Parathyroid adenoma (tissue), 2 donors: ENCODE results near the gene STPG4.

ENCODE experiments used
- H2AFZ ChIP-seq: fragments of 300-600 bp; sonication (generic); one replicate; pipeline ENCODE4 v1.7.0; 2017; ENCODE audit warnings: antibody characterized with exemption, mild to moderate bottlenecking
- H3K27ac ChIP-seq: fragments of 300-600 bp; sonication (generic); one replicate; pipeline ENCODE4 v1.7.0; 2017
- H3K27me3 ChIP-seq: fragments of 300-600 bp; sonication (generic); one replicate; pipeline ENCODE4 v1.7.0; 2017; ENCODE audit warnings: low read length; ENCODE audit not compliant: control insufficient read depth, insufficient read depth
- H3K36me3 ChIP-seq: fragments of 300-600 bp; sonication (generic); one replicate; pipeline ENCODE4 v1.7.0; 2017; ENCODE audit warnings: low read length; ENCODE audit not compliant: control insufficient read depth, insufficient read depth
- H3K4me1 ChIP-seq: fragments of 300-600 bp; sonication (generic); one replicate; pipeline ENCODE4 v1.7.0; 2017; ENCODE audit warnings: control low read depth
- H3K4me2 ChIP-seq: fragments of 300-600 bp; sonication (generic); one replicate; pipeline ENCODE4 v1.7.0; 2017; ENCODE audit warnings: low read length
- H3K4me3 ChIP-seq: fragments of 300-600 bp; sonication (generic); one replicate; pipeline ENCODE4 v1.7.0; 2017; ENCODE audit warnings: low read depth, low read length
- H3K79me2 ChIP-seq: fragments of 300-600 bp; sonication (generic); one replicate; pipeline ENCODE4 v1.7.0; 2017; ENCODE audit warnings: control low read depth
- H3K9ac ChIP-seq: fragments of 300-600 bp; sonication (generic); one replicate; pipeline ENCODE4 v1.7.0; 2017; ENCODE audit warnings: mild to moderate bottlenecking
- H3K9me3 ChIP-seq: fragments of 300-600 bp; sonication (generic); one replicate; pipeline ENCODE4 v1.7.0; 2017; ENCODE audit warnings: low read length; ENCODE audit not compliant: control insufficient read depth
- CTCF ChIP-seq: fragments of 300-600 bp; sonication (generic); IDR thresholded peaks from one replicate; pipeline ENCODE4 v1.7.0; 2017; ENCODE audit warnings: antibody characterized with exemption, mild to moderate bottlenecking
- donor health status: primary hyperparathyroidism.

STPG4 gene

GRCh38 chr2:47094511-47095142, 60.5 kb downstream of the STPG4 start:
- no peak overlapping the region for H3K4me3 ChIP-seq
- no peaks in the 10 kb centered on the region for H3K79me2 ChIP-seq
- no peaks in the 10 kb centered on the region for H3K36me3 ChIP-seq
- no peaks in the 10 kb centered on the region for H3K9me3 ChIP-seq
- no peak for TF ChIP-seq CTCF
- H3K9ac ChIP-seq: no peak overlapping the region
- H3K4me2 ChIP-seq: no peak overlapping the region
- H3K27ac ChIP-seq: no peak overlapping the region
- no peaks in the 10 kb centered on the region for H3K4me1 ChIP-seq
- no peak overlapping the region for H2AFZ ChIP-seq
- no peaks in the 10 kb centered on the region for H3K27me3 ChIP-seq

GRCh38 chr2:47093626-47094025, 61.5 kb downstream of the STPG4 start:
- no peaks in the 10 kb centered on the region for H3K27me3 ChIP-seq

GRCh38 chr2:47092465-47092864, 62.6 kb downstream of the STPG4 start:
- Histone ChIP-seq H3K9me3 (no peaks in the 10 kb centered on the region), H3K4me1 (no peaks in the 10 kb centered on the region), H3K36me3 (no peaks in the 10 kb centered on the region), H3K4me3 (no peak overlapping the region), H3K4me2 (no peak overlapping the region), H2AFZ (no peak overlapping the region), H3K27me3 (no peaks in the 10 kb centered on the region), H3K27ac (no peak overlapping the region), H3K9ac (no peak overlapping the region), H3K79me2 (no peaks in the 10 kb centered on the region)
- no peak for TF ChIP-seq CTCF

More at GRCh38 chr2:47093626-47094025, 61.5 kb downstream of the STPG4 start:
- H3K4me2 ChIP-seq: no peak overlapping the region
- H3K9ac ChIP-seq: no peak overlapping the region
- no peak for TF ChIP-seq CTCF
- no peak overlapping the region for H2AFZ ChIP-seq
- no peaks in the 10 kb centered on the region for H3K79me2 ChIP-seq
- H3K36me3 ChIP-seq: no peaks in the 10 kb centered on the region
- H3K4me1 ChIP-seq: no peaks in the 10 kb centered on the region
- no peak overlapping the region for H3K27ac ChIP-seq
- H3K9me3 ChIP-seq: no peaks in the 10 kb centered on the region
- no peak overlapping the region for H3K4me3 ChIP-seq

GRCh38 chr2:47091118-47091517, 64.0 kb downstream of the STPG4 start:
- H3K27ac ChIP-seq: no peak overlapping the region
- TF ChIP-seq CTCF: no peak

GRCh38 chr2:47089083-47089464, 66.0 kb downstream of the STPG4 start:
- Histone ChIP-seq H3K9ac (no peak overlapping the region), H3K79me2 (no peaks in the 10 kb centered on the region), H3K27me3 (no peaks in the 10 kb centered on the region), H3K36me3 (no peaks in the 10 kb centered on the region), H3K9me3 (no peaks in the 10 kb centered on the region), H3K4me3 (no peak overlapping the region), H2AFZ (no peak overlapping the region), H3K27ac (no peak overlapping the region), H3K4me1 (no peaks in the 10 kb centered on the region), H3K4me2 (no peak overlapping the region)
- no peak for TF ChIP-seq CTCF

More at GRCh38 chr2:47091118-47091517, 64.0 kb downstream of the STPG4 start:
- Histone ChIP-seq H3K4me1 (no peaks in the 10 kb centered on the region), H3K4me2 (no peak overlapping the region), H3K79me2 (no peaks in the 10 kb centered on the region), H3K4me3 (no peak overlapping the region), H3K9ac (no peak overlapping the region), H3K9me3 (no peaks in the 10 kb centered on the region), H3K36me3 (no peaks in the 10 kb centered on the region), H2AFZ (no peak overlapping the region), H3K27me3 (no peaks in the 10 kb centered on the region)
